ENCODE data around the gene SNX25.

DNA sequence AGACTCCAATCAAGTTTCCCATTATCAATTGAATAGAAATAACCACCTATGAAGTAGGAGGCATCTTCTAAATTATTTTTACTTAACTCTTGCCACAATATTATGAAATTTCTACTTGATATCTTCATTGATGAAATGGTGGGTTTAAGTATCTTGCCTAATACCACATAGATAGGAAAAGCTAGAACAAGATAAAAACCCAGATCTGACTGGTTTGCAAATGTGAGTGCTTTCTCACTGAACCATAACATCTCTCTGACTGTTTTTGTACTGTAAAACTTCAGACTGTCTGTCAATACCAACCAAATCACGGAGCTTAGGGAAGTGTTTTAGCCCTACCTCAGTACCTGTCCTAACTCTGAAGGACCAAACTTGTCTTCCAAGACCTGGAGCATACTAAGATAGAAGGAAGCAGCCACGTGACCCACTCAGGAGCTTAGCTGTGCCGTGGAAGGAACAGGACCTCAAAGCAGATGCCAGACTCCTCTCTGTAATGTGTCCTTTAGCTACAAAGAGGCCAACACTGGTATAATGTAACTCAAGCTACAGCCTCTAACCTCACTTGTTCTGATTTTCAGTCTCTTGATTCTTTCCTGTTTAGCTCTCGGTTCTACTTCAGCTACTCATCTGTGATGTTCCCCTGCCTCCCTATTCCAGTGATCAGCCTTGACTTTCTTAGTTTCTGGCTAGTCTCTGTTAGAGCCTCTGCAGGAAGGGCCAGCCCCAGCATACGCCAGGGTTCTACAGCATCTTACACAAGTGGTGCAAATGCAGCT, 101.9 kb downstream of the SNX25 start:
- TF ChIP-seq, protein P1, sequence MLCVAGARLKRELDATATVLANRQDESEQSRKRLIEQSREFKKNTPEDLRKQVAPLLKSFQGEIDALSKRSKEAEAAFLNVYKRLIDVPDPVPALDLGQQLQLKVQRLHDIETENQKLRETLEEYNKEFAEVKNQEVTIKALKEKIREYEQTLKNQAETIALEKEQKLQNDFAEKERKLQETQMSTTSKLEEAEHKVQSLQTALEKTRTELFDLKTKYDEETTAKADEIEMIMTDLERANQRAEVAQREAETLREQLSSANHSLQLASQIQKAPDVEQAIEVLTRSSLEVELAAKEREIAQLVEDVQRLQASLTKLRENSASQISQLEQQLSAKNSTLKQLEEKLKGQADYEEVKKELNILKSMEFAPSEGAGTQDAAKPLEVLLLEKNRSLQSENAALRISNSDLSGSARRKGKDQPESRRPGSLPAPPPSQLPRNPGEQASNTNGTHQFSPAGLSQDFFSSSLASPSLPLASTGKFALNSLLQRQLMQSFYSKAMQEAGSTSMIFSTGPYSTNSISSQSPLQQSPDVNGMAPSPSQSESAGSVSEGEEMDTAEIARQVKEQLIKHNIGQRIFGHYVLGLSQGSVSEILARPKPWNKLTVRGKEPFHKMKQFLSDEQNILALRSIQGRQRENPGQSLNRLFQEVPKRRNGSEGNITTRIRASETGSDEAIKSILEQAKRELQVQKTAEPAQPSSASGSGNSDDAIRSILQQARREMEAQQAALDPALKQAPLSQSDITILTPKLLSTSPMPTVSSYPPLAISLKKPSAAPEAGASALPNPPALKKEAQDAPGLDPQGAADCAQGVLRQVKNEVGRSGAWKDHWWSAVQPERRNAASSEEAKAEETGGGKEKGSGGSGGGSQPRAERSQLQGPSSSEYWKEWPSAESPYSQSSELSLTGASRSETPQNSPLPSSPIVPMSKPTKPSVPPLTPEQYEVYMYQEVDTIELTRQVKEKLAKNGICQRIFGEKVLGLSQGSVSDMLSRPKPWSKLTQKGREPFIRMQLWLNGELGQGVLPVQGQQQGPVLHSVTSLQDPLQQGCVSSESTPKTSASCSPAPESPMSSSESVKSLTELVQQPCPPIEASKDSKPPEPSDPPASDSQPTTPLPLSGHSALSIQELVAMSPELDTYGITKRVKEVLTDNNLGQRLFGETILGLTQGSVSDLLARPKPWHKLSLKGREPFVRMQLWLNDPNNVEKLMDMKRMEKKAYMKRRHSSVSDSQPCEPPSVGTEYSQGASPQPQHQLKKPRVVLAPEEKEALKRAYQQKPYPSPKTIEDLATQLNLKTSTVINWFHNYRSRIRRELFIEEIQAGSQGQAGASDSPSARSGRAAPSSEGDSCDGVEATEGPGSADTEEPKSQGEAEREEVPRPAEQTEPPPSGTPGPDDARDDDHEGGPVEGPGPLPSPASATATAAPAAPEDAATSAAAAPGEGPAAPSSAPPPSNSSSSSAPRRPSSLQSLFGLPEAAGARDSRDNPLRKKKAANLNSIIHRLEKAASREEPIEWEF (IDR thresholded peaks at IDR 0.05; ENCODE audit: insufficient replicate concordance, low read depth, low read length) = no peak
- TF ChIP-seq, protein P2, sequence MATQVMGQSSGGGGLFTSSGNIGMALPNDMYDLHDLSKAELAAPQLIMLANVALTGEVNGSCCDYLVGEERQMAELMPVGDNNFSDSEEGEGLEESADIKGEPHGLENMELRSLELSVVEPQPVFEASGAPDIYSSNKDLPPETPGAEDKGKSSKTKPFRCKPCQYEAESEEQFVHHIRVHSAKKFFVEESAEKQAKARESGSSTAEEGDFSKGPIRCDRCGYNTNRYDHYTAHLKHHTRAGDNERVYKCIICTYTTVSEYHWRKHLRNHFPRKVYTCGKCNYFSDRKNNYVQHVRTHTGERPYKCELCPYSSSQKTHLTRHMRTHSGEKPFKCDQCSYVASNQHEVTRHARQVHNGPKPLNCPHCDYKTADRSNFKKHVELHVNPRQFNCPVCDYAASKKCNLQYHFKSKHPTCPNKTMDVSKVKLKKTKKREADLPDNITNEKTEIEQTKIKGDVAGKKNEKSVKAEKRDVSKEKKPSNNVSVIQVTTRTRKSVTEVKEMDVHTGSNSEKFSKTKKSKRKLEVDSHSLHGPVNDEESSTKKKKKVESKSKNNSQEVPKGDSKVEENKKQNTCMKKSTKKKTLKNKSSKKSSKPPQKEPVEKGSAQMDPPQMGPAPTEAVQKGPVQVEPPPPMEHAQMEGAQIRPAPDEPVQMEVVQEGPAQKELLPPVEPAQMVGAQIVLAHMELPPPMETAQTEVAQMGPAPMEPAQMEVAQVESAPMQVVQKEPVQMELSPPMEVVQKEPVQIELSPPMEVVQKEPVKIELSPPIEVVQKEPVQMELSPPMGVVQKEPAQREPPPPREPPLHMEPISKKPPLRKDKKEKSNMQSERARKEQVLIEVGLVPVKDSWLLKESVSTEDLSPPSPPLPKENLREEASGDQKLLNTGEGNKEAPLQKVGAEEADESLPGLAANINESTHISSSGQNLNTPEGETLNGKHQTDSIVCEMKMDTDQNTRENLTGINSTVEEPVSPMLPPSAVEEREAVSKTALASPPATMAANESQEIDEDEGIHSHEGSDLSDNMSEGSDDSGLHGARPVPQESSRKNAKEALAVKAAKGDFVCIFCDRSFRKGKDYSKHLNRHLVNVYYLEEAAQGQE (IDR thresholded peaks at IDR 0.05; ENCODE audit: low read depth, low read length) = no peak
- no peak for TF ChIP-seq SMC3 (IDR thresholded peaks at IDR 0.05; ENCODE audit: borderline replicate concordance, low read length)
- TF ChIP-seq NFYA (IDR thresholded peaks at IDR 0.05; ENCODE audit: borderline replicate concordance, low read depth, low read length) = no peak
